Bronchial epithelial cell (primary cell): ENCODE data around the gene KCNAB1. TPM values are rescaled to one million over a fixed set of nuclear protein-coding genes. Genes with fewer than 3 reads are reported as not detected.

Experiments used
- DNase-seq: peaks from one replicate; pipeline ENCODE4 v3.0.0-alpha.2; 2010; ENCODE audit warnings: low read depth
- FAIRE-seq: peaks from 2 replicates; lab custom pipeline; 2011; peaks lifted over from hg19 to GRCh38; lab: Jason Lieb, UNC
- H3K27me3 ChIP-seq: 2 replicates; pipeline ENCODE4 v1.5.1; 2011; ENCODE audit warnings: low read length; ENCODE audit not compliant: control insufficient read depth, insufficient read depth
- H3K36me3 ChIP-seq: 2 replicates; pipeline ENCODE4 v1.5.1; 2011; ENCODE audit warnings: low read length; ENCODE audit not compliant: control insufficient read depth, insufficient read depth
- H3K4me3 ChIP-seq: 2 replicates; pipeline ENCODE4 v1.5.1; 2011; ENCODE audit warnings: mild to moderate bottlenecking, low read depth, low read length, control low read depth
- CTCF ChIP-seq: IDR thresholded peaks from 2 replicates; pipeline ENCODE4 v1.5.1; 2011; ENCODE audit warnings: mild to moderate bottlenecking, moderate library complexity, low read length, control low read depth, inconsistent platforms; ENCODE audit not compliant: insufficient read depth, severe bottlenecking
- total RNA-seq: library from RNA; depleted of rRNA; stranded (reverse); fragments of >200 nt; gene quantifications from 2 replicates; pipeline ENCODE4 v1.2.1, GENCODE V29; 2014

KCNAB1 gene
- total RNA-seq, 1 donor from 2014 or later = 0.26 TPM

GRCh38 chr3:156424758-156425157 is 304.4 kb downstream of the KCNAB1 start:
- DNase-seq (no peak), FAIRE-seq (no peak)

DNA sequence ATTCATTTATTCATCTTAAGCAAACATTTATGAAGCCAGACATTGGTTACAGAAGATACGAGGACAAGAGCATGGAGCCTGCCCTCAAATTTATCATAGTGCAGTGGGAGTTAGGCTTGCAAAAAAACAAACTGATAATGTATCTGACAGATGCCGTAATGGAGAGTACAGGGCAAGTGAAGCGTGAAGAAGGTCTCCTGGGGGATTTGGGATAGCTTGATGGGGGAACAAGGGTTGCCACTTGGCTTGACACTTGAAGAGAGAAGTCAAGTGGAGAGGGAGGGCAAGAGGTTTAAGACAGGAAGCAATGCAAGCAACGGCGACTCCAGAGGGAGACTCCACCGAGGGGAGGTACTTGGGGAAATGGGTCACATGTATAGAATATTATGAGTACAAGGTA is 305.3 kb downstream of the KCNAB1 start:
- no peak for FAIRE-seq
- H3K4me3 ChIP-seq = no peak overlapping the region
- H3K36me3 ChIP-seq = no peaks in the 10 kb centered on the region
- no peak for DNase-seq
- no peak for TF ChIP-seq CTCF
- no peaks in the 10 kb centered on the region for H3K27me3 ChIP-seq

More at GRCh38 chr3:156424758-156425157, 304.4 kb downstream of the KCNAB1 start:
- no peaks in the 10 kb centered on the region for H3K27me3 ChIP-seq
- no peak overlapping the region for H3K4me3 ChIP-seq
- no peak for TF ChIP-seq CTCF
- no peaks in the 10 kb centered on the region for H3K36me3 ChIP-seq

DNA sequence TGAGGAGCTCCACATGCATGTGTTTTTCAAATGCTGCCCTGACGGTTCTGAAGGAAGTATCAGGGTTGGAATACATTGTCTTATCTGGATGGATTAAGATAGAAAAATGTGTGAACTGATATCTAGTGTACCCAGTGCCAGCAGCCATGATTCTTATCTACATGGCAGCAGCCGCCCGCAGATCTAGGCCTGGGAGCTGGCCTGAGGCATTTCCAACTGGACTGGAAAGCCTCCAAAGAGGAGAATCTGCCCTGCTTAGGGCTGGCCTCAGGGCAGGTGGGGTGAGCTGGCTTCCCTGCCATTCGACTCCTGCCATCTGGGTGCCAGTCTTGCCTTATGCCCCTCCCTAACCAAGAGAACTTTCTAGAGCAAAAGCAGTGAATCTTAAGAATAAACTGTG is 308.7 kb downstream of the KCNAB1 start:
- FAIRE-seq (no peak), DNase-seq (no peak)
- Histone ChIP-seq H3K4me3 (no peak overlapping the region), H3K36me3 (no peaks in the 10 kb centered on the region), H3K27me3 (no peaks in the 10 kb centered on the region)
- no peak for TF ChIP-seq CTCF

DNA sequence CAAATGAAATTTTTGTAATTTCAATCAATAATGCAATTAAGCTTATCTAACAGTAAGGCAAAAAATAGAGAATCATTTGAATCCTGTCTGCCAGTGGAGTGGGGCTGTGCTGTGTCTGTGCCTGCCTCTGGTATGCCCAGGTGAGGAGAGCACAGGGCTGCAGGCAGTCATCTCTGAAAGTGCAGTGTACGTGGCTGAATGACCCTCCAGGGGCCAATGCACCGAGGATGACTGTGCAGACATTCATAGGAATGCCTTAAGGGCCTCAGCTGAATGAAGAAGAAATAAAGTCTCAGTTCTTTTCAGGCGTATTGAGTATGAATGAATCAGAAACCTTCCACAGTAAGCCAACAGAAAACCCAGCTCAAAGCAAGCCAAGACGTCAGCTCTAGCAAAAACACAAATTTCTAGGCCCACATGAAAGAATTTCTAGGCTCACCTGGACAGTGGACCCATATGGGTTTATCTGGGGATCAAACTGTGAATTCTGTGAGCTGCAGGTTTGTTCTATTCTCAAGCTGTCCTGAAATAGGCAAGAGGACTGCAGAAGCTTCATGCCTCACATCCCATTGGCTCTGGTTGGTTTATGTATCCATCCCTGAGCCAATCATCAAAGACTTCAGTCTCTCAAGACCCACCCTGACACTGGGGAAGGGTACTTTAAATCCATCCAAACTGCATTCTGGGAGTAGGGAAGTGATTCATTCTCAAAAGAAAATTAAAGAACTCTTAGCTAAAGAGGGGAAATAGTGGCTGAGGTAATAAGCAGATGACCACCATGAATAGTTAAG is 311.2 kb downstream of the KCNAB1 start:
- Histone ChIP-seq H3K27me3 (no peaks in the 10 kb centered on the region), H3K4me3 (no peak overlapping the region)

GRCh38 chr3:156432563-156432962 is 312.2 kb downstream of the KCNAB1 start:
- FAIRE-seq = no peak
- no peak for TF ChIP-seq CTCF
- H3K36me3 ChIP-seq = no peaks in the 10 kb centered on the region
- no peak for DNase-seq
- H3K27me3 ChIP-seq = no peaks in the 10 kb centered on the region
- no peak overlapping the region for H3K4me3 ChIP-seq

More for the DNA sequence above, 311.2 kb downstream of the KCNAB1 start:
- no peak for TF ChIP-seq CTCF
- DNase-seq (peak; percentile 57), FAIRE-seq (no peak)
- H3K36me3 ChIP-seq = no peaks in the 10 kb centered on the region
